Activated naive CD8-positive, alpha-beta T cell (primary cell): ENCODE results near the gene MYO15A.
A peak's percentile ranks its signal among the peaks of the same experiment; 100 is the strongest.

Experiments used
- H3K27ac Mint-ChIP-seq: one replicate; pipeline ENCODE4 v1.8.0; 2021; ENCODE audit warnings: mixed read lengths
- H3K27me3 Mint-ChIP-seq: one replicate; pipeline ENCODE4 v1.8.0; 2021; ENCODE audit warnings: mixed read lengths
- H3K36me3 Mint-ChIP-seq: one replicate; pipeline ENCODE4 v1.8.0; 2021; ENCODE audit warnings: mixed read lengths
- H3K4me1 Mint-ChIP-seq: one replicate; pipeline ENCODE4 v1.8.0; 2021; ENCODE audit warnings: low read depth, mixed read lengths
- H3K4me3 Mint-ChIP-seq: one replicate; pipeline ENCODE4 v1.8.0; 2021; ENCODE audit warnings: mild to moderate bottlenecking, mixed read lengths
- H3K9me3 Mint-ChIP-seq: one replicate; pipeline ENCODE4 v1.8.0; 2021; ENCODE audit warnings: low read depth, mixed read lengths

Gene MYO15A

DNA sequence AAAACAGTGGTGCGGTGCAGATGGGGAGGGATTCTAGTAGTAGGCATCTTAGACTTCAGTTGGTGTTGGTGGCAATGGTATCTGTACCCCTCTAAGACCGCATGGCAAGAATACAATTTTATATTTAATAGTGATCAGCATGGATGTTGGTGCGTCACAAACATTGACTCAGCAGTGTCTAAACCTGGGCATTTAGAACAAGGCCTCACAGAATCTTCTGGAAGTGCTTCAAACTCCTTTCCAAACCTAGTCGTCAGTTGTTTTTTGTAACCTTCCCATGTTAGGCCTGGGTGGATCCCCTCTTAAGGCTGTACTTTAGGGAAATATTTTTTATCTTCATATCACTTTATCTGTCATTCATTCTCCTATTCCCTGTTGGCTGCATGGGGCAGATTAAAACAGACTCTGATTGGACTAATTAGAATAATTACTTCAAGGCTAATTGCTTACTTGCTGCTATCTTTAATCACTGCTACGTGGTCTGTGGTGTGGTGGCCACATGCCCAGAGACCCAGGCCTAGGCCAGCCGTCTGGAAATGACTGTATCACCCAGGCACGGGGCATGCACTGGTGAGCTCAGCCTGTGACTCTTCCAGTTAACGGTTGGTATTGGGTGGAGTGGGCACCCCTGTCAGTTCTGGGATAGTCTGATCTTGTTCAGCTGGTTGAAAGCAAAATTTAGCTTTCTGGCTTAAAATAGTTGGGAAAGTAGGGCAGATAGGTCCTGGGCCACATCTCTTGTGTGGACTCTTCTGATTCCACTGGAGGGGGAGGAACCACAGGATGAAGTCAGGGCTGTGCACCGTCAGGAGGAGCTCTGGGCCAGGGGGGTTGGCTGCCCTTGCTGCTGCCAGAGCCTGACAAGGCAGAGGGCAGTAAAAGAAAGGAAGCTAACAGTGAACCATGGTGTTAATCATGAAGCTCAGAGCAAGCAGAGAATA, 79.5 kb downstream of the MYO15A start:
- Mint-ChIP-seq H3K9me3 (no peaks in the 10 kb centered on the region), H3K27ac (peak overlapping the region; percentile 78), H3K4me3 (peak overlapping the region; percentile 98), H3K4me1 (peaks cover 72% of the 10 kb centered on the region), H3K27me3 (no peaks in the 10 kb centered on the region), H3K36me3 (peaks cover 6% of the 10 kb centered on the region)

DNA sequence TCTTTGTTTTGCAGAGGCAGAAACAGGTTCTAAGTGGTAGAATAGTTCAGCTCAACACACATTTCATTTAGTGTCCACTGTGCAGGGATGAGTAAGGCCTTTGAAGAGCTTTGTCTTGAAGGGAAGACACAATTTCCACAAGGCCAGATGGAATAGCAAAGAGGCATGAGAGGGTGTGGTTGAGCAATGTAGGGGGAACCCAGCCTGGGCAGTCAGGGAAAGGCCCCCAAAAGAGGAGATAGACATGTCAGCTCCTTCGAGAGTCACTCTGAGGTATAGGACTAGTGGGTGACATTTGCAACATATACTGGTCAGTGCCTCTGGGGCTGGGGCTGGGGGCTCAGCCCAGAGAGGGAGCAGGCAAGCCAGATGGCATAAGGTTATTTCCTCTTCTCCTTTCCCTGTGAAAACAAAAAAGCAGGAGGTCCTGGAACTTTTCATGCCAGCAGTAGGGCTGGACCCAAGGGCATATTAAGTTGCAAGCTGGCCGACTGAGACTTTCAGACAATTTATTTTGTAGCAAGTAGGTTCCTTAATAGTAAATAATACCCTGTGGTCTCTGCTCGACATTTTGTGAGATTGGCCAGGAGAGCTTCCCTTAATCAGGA, 82.2 kb downstream of the MYO15A start:
- Mint-ChIP-seq H3K36me3 (peaks cover 6% of the 10 kb centered on the region), H3K27ac (peak overlapping the region; percentile 71), H3K4me1 (peaks cover 82% of the 10 kb centered on the region), H3K4me3 (peak overlapping the region; percentile 59), H3K9me3 (no peaks in the 10 kb centered on the region), H3K27me3 (no peaks in the 10 kb centered on the region)

DNA sequence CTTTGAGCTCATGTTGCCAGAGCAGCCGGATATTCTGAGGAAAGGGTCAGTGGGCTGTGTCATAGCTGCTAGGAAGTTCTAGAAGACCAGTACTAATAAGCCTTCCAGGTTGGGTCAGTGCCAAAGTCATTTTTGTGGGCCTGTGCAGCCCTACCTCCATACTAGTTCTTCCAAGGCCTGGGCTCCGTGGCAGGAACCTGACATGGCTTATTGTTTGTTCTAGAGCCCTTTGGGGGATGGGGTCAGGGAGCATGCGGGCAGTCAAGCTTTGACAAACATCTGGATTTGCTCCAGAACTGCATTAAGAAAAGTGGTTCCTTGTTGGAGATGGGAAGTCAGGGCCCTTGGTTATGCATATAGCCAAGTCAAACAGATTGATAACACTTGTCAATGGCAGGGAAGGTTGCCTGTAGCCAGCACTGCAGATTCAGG, 82.7 kb downstream of the MYO15A start:
- H3K4me3 Mint-ChIP-seq = no peak overlapping the region
- no peaks in the 10 kb centered on the region for H3K9me3 Mint-ChIP-seq
- peak overlapping the region; percentile 71 for H3K27ac Mint-ChIP-seq
- H3K4me1 Mint-ChIP-seq = peaks cover 80% of the 10 kb centered on the region
- H3K27me3 Mint-ChIP-seq = no peaks in the 10 kb centered on the region
- peaks cover 6% of the 10 kb centered on the region for H3K36me3 Mint-ChIP-seq

DNA sequence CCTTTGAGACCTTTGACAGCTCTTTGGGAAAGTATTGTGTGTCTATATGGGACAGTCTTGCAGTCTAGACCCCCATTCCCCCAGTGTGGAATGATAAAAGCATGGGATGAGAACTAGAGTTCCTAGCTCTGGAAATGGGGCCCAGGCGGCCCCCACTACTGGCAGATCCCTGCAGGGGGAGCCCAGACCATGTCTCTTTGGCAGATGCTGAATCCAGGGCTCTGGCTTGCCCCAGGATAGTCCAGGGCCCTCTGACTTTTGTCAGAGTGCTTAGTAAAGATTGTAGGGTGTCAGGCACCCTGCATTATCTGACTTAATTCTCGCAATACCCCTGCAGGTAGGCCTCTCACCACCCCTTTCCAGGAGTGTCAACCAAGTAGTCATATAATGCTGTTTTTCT, 83.4 kb downstream of the MYO15A start:
- H3K9me3 Mint-ChIP-seq = no peaks in the 10 kb centered on the region
- H3K4me1 Mint-ChIP-seq = peaks cover 79% of the 10 kb centered on the region
- H3K27me3 Mint-ChIP-seq = no peaks in the 10 kb centered on the region
- peaks cover 5% of the 10 kb centered on the region for H3K36me3 Mint-ChIP-seq
- H3K27ac Mint-ChIP-seq = peak overlapping the region; percentile 54
- H3K4me3 Mint-ChIP-seq = no peak overlapping the region

DNA sequence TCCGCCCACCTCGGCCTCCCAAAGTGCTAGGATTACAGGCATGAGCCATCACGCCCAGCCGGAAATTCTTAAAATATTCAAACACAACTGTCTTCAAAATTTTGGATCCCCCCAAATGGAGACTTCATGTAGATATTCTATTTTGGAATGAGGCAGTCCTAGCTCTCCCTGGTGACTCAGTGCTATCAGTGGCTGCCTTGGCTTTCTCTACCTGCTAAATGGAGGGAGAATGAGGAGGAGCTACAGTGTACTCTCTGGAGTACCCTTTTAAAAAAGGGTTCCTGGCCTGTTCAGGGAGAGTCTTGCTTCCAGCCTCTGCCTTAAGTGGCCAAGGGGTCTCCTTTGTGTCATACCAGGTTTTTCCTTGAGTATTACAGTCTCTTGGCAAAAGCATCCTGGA, 85.8 kb downstream of the MYO15A start:
- H3K27me3 Mint-ChIP-seq = no peaks in the 10 kb centered on the region
- no peaks in the 10 kb centered on the region for H3K9me3 Mint-ChIP-seq
- peaks cover 80% of the 10 kb centered on the region for H3K4me1 Mint-ChIP-seq
- H3K27ac Mint-ChIP-seq = peak overlapping the region; percentile 22
- H3K4me3 Mint-ChIP-seq = no peak overlapping the region
- peaks cover 2% of the 10 kb centered on the region for H3K36me3 Mint-ChIP-seq

DNA sequence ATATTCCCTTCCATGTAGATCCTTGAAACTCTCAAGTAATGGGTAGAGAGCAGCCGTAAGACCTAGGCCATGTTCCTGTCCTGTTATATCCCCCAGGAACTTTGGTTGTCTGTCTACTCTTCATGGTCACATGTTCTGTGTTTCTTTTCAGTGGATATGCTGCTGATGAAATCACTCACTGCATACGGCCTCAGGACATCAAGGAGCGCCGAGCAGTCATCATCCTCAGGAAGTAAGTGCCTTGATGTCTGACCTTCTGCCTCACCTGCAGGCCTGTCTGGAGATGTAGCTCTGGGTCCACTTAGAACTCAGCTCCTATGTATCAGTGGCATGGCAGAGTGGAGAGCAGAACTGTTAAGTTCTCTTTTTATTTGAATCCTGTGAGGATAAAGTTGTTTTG, 86.2 kb downstream of the MYO15A start:
- Mint-ChIP-seq H3K36me3 (peaks cover 2% of the 10 kb centered on the region), H3K4me3 (no peak overlapping the region), H3K4me1 (peaks cover 78% of the 10 kb centered on the region), H3K27ac (peak overlapping the region; percentile 22), H3K27me3 (no peaks in the 10 kb centered on the region), H3K9me3 (no peaks in the 10 kb centered on the region)

DNA sequence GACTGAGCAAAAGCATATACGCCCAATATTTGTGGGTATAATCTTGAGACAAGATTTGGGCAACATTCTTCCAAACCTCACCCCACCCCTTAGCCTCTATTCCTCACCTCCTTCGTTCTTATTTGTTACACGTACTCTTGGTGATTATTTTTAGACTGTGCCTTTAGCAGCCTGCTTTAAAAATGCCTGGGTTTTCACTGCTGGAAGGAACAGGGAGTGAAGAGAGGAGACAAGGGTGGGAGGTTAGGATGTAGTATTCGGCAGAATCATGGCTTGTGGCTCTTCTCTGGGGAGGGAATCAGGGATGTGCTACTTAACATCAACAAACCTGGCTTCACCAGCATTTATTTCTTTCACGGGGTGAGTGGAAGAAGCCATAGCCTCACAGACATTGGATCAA, 86.7 kb downstream of the MYO15A start:
- Mint-ChIP-seq H3K4me1 (peaks cover 78% of the 10 kb centered on the region), H3K9me3 (no peaks in the 10 kb centered on the region), H3K27me3 (no peaks in the 10 kb centered on the region), H3K27ac (peak overlapping the region; percentile 34), H3K4me3 (no peak overlapping the region), H3K36me3 (peaks cover 2% of the 10 kb centered on the region)

DNA sequence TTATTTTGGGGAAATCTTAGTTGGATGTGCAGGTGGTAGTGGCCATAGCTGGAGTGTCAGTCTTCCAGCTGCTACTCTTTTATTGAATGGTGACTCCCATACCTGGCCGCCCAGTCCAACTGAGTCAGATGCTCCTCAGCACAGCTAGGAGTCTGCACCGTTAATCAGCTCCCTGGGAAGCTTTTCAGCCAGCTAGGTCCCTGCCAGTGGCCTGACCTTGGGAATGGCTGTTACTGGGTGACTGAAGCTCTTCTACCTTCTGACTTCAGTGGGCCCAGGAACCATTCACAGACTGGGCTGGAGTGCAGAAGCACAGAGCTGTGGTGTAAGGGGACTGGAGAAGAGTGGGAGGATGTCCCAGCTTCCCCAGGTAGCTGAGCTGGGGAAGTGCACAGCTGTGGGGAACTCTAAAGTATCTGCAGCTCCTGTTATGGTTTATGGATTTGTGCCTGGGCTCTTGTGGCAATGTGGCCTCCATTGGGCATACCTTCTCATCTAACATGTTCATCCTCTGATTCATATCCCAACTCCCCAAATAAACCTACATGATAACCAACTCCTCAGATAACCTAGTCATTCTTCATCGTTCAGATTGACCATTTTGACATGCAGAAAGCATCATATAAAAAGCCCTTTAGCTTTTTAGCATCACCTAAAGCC, 89.1 kb downstream of the MYO15A start:
- Mint-ChIP-seq H3K27me3 (no peaks in the 10 kb centered on the region), H3K9me3 (no peaks in the 10 kb centered on the region), H3K36me3 (peaks cover 2% of the 10 kb centered on the region), H3K4me3 (no peak overlapping the region), H3K27ac (peak overlapping the region; percentile 72), H3K4me1 (peaks cover 64% of the 10 kb centered on the region)

DNA sequence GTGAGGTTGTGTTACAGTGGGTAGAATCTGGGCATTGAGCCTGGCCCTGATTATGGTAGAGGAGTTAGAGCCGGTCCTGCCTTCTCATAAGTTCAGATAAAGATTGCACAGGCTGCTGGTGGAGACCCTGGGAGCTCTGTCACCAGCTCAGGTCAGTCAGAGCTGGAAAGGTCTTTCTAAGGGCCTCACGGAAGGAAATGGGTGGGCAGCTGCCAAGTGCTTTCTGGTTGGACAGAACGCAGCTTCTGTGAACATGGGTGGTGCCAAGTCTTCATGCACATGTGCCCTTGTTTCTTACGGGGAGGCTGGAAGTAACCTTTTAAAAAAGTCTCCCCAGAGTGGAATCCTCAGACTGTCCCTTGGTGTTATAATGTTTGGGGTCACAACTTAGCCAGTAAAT, 90.0 kb downstream of the MYO15A start:
- no peaks in the 10 kb centered on the region for H3K9me3 Mint-ChIP-seq
- H3K27ac Mint-ChIP-seq = peak overlapping the region; percentile 72
- H3K4me3 Mint-ChIP-seq = no peak overlapping the region
- H3K4me1 Mint-ChIP-seq = peaks cover 60% of the 10 kb centered on the region
- peaks cover 2% of the 10 kb centered on the region for H3K36me3 Mint-ChIP-seq
- H3K27me3 Mint-ChIP-seq = no peaks in the 10 kb centered on the region

DNA sequence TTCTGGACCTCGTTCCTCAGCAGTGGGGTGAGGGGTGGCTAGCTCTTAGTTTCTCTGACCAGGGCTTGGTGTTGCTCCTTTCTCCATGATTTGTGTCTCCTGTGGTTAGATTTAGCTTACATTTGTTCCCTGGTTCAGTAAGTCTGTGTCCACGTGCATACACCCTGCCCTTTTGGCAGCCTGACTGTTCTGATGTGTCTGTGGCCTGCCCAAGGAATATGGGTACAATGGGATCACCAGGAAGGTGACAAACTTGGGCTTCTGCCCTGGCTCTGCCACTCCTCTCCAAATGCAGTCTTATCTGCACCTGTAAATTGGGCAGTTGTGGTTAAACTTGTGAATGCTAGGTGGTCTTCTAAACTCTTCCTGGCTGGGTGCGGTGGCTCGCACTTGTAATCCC, 92.6 kb downstream of the MYO15A start:
- Mint-ChIP-seq H3K4me1 (peaks cover 41% of the 10 kb centered on the region), H3K9me3 (no peaks in the 10 kb centered on the region), H3K4me3 (no peak overlapping the region), H3K27ac (peak overlapping the region; percentile 79), H3K27me3 (no peaks in the 10 kb centered on the region), H3K36me3 (no peaks in the 10 kb centered on the region)

DNA sequence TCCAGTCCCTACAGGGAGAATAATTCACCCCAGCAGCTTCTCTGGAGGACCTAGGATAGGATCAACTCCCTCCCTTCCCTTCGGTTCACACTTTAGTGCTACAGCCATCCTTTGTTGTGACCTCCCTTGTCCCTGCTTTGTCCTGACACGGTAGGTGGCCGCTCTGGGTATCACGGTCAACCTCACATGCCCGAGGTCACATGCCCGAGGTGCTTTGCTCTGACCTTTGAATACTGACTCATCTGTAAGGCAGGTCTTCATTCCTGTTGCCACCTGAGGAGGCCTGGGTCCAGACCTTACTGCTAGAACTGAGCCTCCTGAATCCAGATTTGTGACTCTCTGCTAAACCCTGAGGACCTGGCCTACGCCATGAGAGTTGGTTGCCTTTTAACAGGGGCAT, 94.8 kb downstream of the MYO15A start:
- Mint-ChIP-seq H3K9me3 (no peaks in the 10 kb centered on the region), H3K27me3 (no peaks in the 10 kb centered on the region), H3K4me1 (peaks cover 26% of the 10 kb centered on the region), H3K4me3 (no peak overlapping the region), H3K27ac (peak overlapping the region; percentile 23), H3K36me3 (peaks cover 2% of the 10 kb centered on the region)

DNA sequence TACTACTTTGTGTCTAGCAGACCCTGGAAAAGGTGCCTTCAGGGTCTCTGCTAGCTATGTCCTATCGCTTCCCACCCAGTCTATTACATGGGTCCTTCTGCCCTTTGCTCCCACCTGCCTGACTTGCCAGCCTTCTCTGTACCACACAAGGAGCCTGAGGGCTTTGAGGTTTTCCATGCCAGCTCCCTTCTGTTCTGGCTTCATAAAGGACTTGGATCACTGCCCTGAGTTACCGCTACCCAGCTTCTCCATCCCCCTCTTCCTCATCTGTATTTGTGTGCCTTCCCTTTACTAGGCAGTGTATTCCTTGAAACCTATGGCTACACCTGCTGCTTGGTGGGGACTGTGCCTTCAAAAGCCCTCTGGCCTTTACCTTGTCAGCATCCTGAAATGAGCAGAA, 97.3 kb downstream of the MYO15A start:
- Mint-ChIP-seq H3K36me3 (peaks cover 2% of the 10 kb centered on the region), H3K4me1 (peaks cover 4% of the 10 kb centered on the region), H3K27ac (no peak overlapping the region), H3K4me3 (no peak overlapping the region), H3K27me3 (no peaks in the 10 kb centered on the region), H3K9me3 (no peaks in the 10 kb centered on the region)

DNA sequence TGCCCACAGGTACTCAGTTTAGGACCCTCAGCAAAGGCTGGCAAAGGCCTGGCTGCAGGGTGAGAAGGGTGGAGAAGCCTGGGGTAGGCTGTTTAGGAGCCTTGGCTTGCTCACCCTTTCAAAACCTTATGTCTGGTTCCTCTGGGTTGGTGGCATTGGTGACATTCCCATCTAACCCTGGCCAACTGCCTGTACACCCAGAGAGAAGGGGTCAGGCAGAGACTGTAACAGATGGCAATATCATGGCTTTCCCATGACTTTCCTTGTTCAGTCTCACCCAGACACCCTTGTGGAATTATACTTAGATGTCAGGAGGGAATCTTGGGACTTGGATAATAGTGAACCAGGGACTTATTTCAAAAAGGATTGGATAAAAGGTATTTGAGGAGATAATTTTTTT, 98.4 kb downstream of the MYO15A start:
- Mint-ChIP-seq H3K27me3 (no peaks in the 10 kb centered on the region), H3K27ac (no peak overlapping the region), H3K4me3 (no peak overlapping the region), H3K36me3 (peaks cover 2% of the 10 kb centered on the region), H3K4me1 (no peaks in the 10 kb centered on the region), H3K9me3 (no peaks in the 10 kb centered on the region)

DNA sequence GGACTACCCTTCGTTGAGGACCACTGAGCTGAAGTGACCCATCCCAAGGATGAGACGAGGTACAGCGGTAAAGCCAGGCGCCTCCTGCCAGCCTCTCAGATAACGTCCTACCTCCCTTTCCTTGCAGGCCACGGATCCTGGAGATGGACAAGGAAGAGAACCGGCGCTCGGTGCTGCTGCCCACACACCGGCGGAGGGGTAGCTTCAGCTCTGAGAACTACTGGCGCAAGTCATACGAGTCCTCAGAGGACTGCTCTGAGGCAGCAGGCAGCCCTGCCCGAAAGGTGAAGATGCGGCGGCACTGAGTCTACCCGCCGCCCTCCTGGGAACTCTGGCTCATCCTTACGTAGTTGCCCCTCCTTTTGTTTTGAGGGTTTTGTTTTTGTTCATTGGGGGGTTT, 99.5 kb downstream of the MYO15A start:
- H3K4me1 Mint-ChIP-seq = no peaks in the 10 kb centered on the region
- H3K27ac Mint-ChIP-seq = no peak overlapping the region

DNA sequence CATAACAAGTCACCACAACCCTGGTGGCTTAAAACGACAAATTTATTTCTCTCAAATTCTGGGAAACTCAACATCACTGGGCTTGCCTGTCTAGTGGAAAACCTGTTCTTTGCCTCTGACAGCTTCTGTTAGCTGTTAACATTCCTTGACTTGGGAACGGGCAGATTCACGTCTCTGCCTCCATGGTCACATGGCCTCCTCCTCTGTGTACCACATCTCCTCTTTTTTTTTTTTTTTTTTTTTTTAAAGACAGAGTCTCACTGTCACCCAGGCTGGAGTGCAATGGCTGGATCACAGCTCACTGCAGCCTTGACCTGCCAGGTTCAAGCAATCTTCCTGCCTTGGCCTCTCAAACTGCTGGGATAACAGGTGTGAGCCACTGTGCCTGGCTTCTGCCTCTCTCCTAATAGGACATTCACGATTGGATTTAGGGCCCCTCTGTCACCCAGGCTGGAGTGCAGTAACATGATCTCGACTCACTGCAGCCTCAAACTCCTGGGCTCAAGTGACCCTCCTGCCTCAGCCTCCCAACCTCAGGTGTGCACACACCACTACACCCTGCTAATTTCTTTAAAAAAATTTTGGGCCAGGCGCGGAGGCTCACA, 105.2 kb downstream of the MYO15A start:
- H3K27ac Mint-ChIP-seq = no peak overlapping the region
- no peaks in the 10 kb centered on the region for H3K27me3 Mint-ChIP-seq
- H3K36me3 Mint-ChIP-seq = no peaks in the 10 kb centered on the region
- H3K9me3 Mint-ChIP-seq = no peaks in the 10 kb centered on the region
- H3K4me3 Mint-ChIP-seq = no peak overlapping the region
- peaks cover 1% of the 10 kb centered on the region for H3K4me1 Mint-ChIP-seq

More for the DNA sequence above, 99.5 kb downstream of the MYO15A start:
- Mint-ChIP-seq H3K27me3 (no peaks in the 10 kb centered on the region), H3K4me3 (no peak overlapping the region), H3K36me3 (peaks cover 2% of the 10 kb centered on the region), H3K9me3 (no peaks in the 10 kb centered on the region)
